OCI-LY7 (cell line): ENCODE measurements around the gene SHMT2. TPM values are rescaled to one million over a fixed set of nuclear protein-coding genes. Genes with fewer than 3 reads are reported as not detected.

Source experiments
- BruUV-seq: library from RNA; stranded (reverse); fragments of 400-500 nt; replicated peaks from 2 replicates; lab custom pipeline; 2021; lab: Mats Ljungman, UMichigan
- CTCF ChIA-PET: fragments of 300-600 bp; sonication (Branson Sonifier 250); formaldehyde crosslinking; loops from one replicate; lab custom pipeline; 2022; ENCODE audit warnings: antibody characterized with exemption; ENCODE audit not compliant: unreplicated experiment; lab: Charles Lee
- POLR2A ChIA-PET: fragments of 300-600 bp; sonication (Branson Sonifier 250); formaldehyde crosslinking; loops from one replicate; lab custom pipeline; 2022; ENCODE audit warnings: antibody characterized with exemption; lab: Charles Lee
- DNase-seq: peaks from one replicate; pipeline ENCODE4 v3.0.0-alpha.2; 2015; ENCODE audit warnings: low spot score
- H2AFZ ChIP-seq: fragments of 200-600 bp; sonication (generic), shearing (Covaris generic); 2 replicates; pipeline ENCODE4 v1.6.1; 2014; ENCODE audit warnings: mild to moderate bottlenecking, antibody characterized with exemption, low read length, moderate library complexity
- H3K27ac ChIP-seq: fragments of 200-600 bp; sonication (generic); 2 replicates; pipeline ENCODE4 v1.5.1; 2014; ENCODE audit warnings: mixed run types, low read depth, mild to moderate bottlenecking, moderate library complexity, low read length, inconsistent platforms; ENCODE audit not compliant: poor library complexity, severe bottlenecking
- H3K36me3 ChIP-seq: fragments of 200-600 bp; sonication (generic); 2 replicates; pipeline ENCODE4 v1.6.1; 2014; ENCODE audit warnings: mild to moderate bottlenecking, antibody characterized with exemption, low read length, moderate library complexity, mixed read lengths; ENCODE audit not compliant: insufficient read depth
- H3K4me1 ChIP-seq: fragments of 200-600 bp; sonication (generic); 2 replicates; pipeline ENCODE4 v1.5.1; 2014; ENCODE audit warnings: mild to moderate bottlenecking, low read length; ENCODE audit not compliant: insufficient read depth, poor library complexity, severe bottlenecking
- H3K4me2 ChIP-seq: fragments of 200-600 bp; sonication (generic); 2 replicates; pipeline ENCODE4 v1.6.1; 2014; ENCODE audit warnings: mild to moderate bottlenecking, low read length
- H3K4me3 ChIP-seq: fragments of 200-600 bp; sonication (generic); 2 replicates; pipeline ENCODE4 v1.5.1; 2014; ENCODE audit warnings: mild to moderate bottlenecking, low read depth, low read length; ENCODE audit not compliant: poor library complexity, severe bottlenecking
- H3K79me2 ChIP-seq: fragments of 200-600 bp; sonication (generic); 2 replicates; pipeline ENCODE4 v1.6.1; 2016; ENCODE audit warnings: low read depth, mild to moderate bottlenecking, low read length, moderate library complexity, mixed read lengths; ENCODE audit not compliant: insufficient read depth
- H3K9me2 ChIP-seq: fragments of 200-600 bp; sonication (generic); 2 replicates; pipeline ENCODE4 v1.6.1; 2016; ENCODE audit warnings: mild to moderate bottlenecking, low read length, mixed read lengths; ENCODE audit not compliant: insufficient read depth
- H3K9me3 ChIP-seq: fragments of 200-600 bp; sonication (generic); 2 replicates; pipeline ENCODE4 v1.6.1; 2014; ENCODE audit warnings: mild to moderate bottlenecking, mixed run types, low read length, mixed read lengths
- H4K20me1 ChIP-seq: fragments of 200-600 bp; sonication (generic); 2 replicates; pipeline ENCODE4 v1.6.1; 2014; ENCODE audit warnings: mild to moderate bottlenecking, antibody characterized with exemption, low read length, moderate library complexity, mixed read lengths; ENCODE audit not compliant: insufficient read depth
- CTCF ChIP-seq: fragments of 200-600 bp; sonication (generic); conservative IDR thresholded peaks from 2 replicates; pipeline ENCODE4 v1.5.1; 2014; ENCODE audit warnings: mild to moderate bottlenecking, antibody characterized with exemption, low read length, moderate library complexity, mixed read lengths
- EZH2phosphoT487 ChIP-seq: fragments of 200-600 bp; sonication (generic); IDR thresholded peaks from 2 replicates; pipeline ENCODE4 v1.6.1; 2018; ENCODE audit warnings: low read depth, borderline replicate concordance, mild to moderate bottlenecking, mixed run types, antibody characterized with exemption, low read length, moderate library complexity, mixed read lengths
- intact Hi-C: fragments of 100-400 bp; cut with micrococcal nuclease; formaldehyde crosslinking; loops from one replicate; pipeline ENCODE4 v1.10.0; 2022; ENCODE audit not compliant: unreplicated experiment
- total RNA-seq, 2 experiments: library from RNA; depleted of rRNA in 1 of 2; stranded (reverse); fragments of >200 nt in 1 of 2; shearing (Covaris generic) in 1 of 2; gene quantifications; 2 replicates each; pipeline ENCODE4 v1.2.3, GENCODE V29; 2014 to 2022

SHMT2 gene
- total RNA-seq, 2 experiments from 2014 or later: 394 to 415 TPM

DNA sequence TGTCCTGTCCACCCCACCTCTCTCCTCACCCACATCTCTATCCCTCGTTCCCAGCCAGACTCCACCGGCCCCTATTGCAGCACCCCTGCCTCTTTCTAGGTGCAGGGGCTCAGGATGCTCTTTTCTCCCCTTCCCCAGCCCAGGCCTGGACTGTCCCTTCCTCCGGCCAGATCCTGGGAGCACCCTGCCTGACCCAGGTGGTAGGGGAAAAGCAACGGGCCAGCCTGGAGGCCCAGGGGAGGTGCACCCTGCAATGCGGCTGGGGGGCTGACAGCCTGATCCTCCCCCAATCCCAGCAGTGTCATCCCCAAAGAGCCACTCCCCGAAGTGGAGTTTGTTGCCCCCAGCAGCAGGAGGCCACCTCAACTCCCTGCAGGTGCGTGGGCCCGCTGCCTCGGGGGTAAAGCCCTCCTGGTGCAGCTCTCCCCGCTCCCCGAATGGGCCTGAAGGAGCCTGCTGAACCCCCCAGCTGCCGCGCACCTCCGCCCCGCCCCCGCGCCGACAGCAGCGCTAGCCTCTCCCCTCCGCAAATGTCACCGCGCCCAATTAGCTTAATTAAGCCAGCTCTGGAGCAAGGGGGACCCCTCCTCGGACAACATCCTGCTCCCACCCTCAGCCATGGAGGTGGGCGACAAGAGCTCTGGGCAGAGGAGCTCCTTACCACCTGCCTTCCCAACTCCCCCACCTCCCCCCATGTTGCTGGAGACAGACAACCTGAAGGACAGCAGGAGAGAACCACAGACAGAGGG, 8.2 kb upstream of the SHMT2 start:
- Histone ChIP-seq H3K36me3 (no peaks in the 10 kb centered on the region), H3K27ac (no peak overlapping the region), H3K79me2 (no peaks in the 10 kb centered on the region), H3K9me2 (no peaks in the 10 kb centered on the region), H4K20me1 (no peaks in the 10 kb centered on the region), H3K4me2 (no peak overlapping the region), H3K4me1 (peaks cover 49% of the 10 kb centered on the region), H3K9me3 (no peaks in the 10 kb centered on the region), H2AFZ (no peak overlapping the region), H3K4me3 (no peak overlapping the region)
- CTCF ChIA-PET: no interaction called here
- no peak for TF ChIP-seq CTCF
- TF ChIP-seq EZH2phosphoT487: no peak
- no TSS peak for BruUV-seq
- intact Hi-C loops: no loop called here
- POLR2A ChIA-PET: no interaction called here
- DNase-seq: no peak

- Histone ChIP-seq H2AFZ (no peak overlapping the region), H3K79me2 (no peaks in the 10 kb centered on the region), H3K27ac (no peak overlapping the region), H3K36me3 (no peaks in the 10 kb centered on the region), H3K9me2 (no peaks in the 10 kb centered on the region), H3K4me2 (no peak overlapping the region; the same call in 1 of the 2 replicates), H4K20me1 (no peaks in the 10 kb centered on the region), H3K9me3 (no peaks in the 10 kb centered on the region), H3K4me1 (peaks cover 52% of the 10 kb centered on the region), H3K4me3 (no peak overlapping the region)
- ChIA-PET CTCF (no interaction called here), POLR2A (no interaction called here)
- no peak for TF ChIP-seq CTCF
- TF ChIP-seq EZH2phosphoT487: no peak
- no TSS peak for BruUV-seq
- intact Hi-C loops: no loop called here
- DNase-seq: no peak
Measured at GRCh38 chr12:57222286-57223190, 7.0 kb upstream of the SHMT2 start.
